Common myeloid progenitor, CD34-positive (primary cell): Measurements from ENCODE around the gene SORL1.

ENCODE experiments used
- CTCF ChIA-PET: fragments of 350-600 bp; sonication (Branson Sonifier 250); formaldehyde crosslinking; loops from one replicate; lab custom pipeline; 2021; ENCODE audit warnings: antibody characterized with exemption; lab: Charles Lee
- POLR2A ChIA-PET: fragments of 350-600 bp; sonication (Branson Sonifier 250); formaldehyde crosslinking; loops from one replicate; lab custom pipeline; 2021; ENCODE audit warnings: antibody characterized with exemption; lab: Charles Lee
- DNase-seq, 3 donors: peaks; one replicate each; pipeline versions ENCODE4 v3.0.0 to v3.0.0-alpha.2; 2013
- H3K27ac ChIP-seq, 2 experiments: 1 replicate in 1 of 2; 2 replicates in 1 of 2; pipeline ENCODE4 v1.7.0; 2013; ENCODE audit warnings: inconsistent platforms in 2 of 2, low read length in 2 of 2, mild to moderate bottlenecking in 2 of 2, low read depth in 1 of 2, moderate library complexity in 1 of 2; ENCODE audit not compliant: severe bottlenecking in 2 of 2, insufficient read depth in 1 of 2, poor library complexity in 1 of 2
- H3K27me3 ChIP-seq, 5 experiments: replicated peaks in 2 of 5; 1 replicate in 3 of 5; 2 replicates in 2 of 5; pipeline versions ENCODE4 v1.6.1 to v1.7.0; 2013; ENCODE audit warnings: low read length in 4 of 5, mild to moderate bottlenecking in 2 of 5, moderate library complexity in 2 of 5, inconsistent platforms in 1 of 5; ENCODE audit not compliant: insufficient read depth in 5 of 5, control insufficient read depth in 4 of 5
- H3K36me3 ChIP-seq, 4 experiments: 1 replicate in 2 of 4; 2 replicates in 2 of 4; pipeline versions ENCODE4 v1.6.1 to v1.7.0; 2013; ENCODE audit warnings: low read length in 3 of 4, control low read depth in 1 of 4, mild to moderate bottlenecking in 1 of 4; ENCODE audit not compliant: control insufficient read depth in 4 of 4, insufficient read depth in 4 of 4
- H3K4me1 ChIP-seq, 4 experiments: 1 replicate in 3 of 4; 2 replicates in 1 of 4; pipeline versions ENCODE4 v1.6.1 to v1.7.1; 2013; ENCODE audit warnings: low read length in 3 of 4, mild to moderate bottlenecking in 3 of 4, control low read depth in 1 of 4, inconsistent platforms in 1 of 4, moderate library complexity in 1 of 4; ENCODE audit not compliant: control insufficient read depth in 4 of 4, insufficient read depth in 4 of 4; ENCODE audit errors: control extremely low read depth in 1 of 4
- H3K4me3 ChIP-seq, 7 experiments: 1 replicate in 4 of 7; 2 replicates in 3 of 7; pipeline versions ENCODE4 v1.5.1 to v1.7.0; 2013; ENCODE audit warnings: mild to moderate bottlenecking in 7 of 7, low read length in 6 of 7, moderate library complexity in 6 of 7, inconsistent platforms in 2 of 7, low read depth in 2 of 7, control low read depth in 1 of 7; ENCODE audit not compliant: insufficient read depth in 4 of 7, control insufficient read depth in 1 of 7; ENCODE audit errors: extremely low read depth in 1 of 7
- H3K9me3 ChIP-seq, 5 experiments: 1 replicate in 4 of 5; 2 replicates in 1 of 5; pipeline versions ENCODE4 v1.6.1 to v1.7.1; 2013; ENCODE audit warnings: low read length in 4 of 5, mild to moderate bottlenecking in 2 of 5, inconsistent platforms in 1 of 5, low read depth in 1 of 5, moderate library complexity in 1 of 5; ENCODE audit not compliant: control insufficient read depth in 4 of 5, insufficient read depth in 2 of 5; ENCODE audit errors: control extremely low read depth in 1 of 5
- WGBS: methylation state at CpG from one replicate; pipeline ENCODE4 v1.1.5; 2013; ENCODE audit not compliant: insufficient coverage; 5-methylcytosine and 5-hydroxymethylcytosine counted together

Gene SORL1

DNA sequence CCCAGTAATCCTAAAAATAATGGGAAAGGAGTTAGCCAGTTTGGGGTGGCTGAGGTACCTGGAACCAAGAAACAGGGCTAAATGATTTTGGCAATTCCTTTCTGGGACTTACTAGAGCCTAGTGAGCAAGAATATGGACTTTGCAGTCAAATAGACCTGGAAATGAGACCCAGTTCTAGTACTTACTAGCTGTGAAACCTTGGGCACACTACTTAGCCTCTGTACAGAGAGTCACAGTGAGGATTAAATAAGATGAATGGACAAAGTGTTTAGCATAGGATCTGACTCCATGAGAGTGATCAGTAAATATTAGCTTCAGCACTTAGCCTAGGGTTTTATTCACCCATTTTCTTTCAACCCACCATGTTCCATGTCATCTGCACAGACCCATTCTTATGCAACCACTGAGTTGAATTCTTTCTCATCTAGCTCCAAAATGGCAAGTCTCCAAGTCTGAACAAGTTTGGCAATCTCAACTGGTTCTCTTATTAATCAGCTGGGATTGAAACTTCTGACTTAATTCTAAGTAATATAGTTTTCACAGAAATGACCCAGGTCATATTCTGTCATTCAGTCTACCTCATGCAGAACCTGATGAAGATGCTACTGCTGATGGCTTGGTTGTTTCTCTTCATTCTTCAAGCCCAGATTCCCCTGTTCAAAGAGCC lies 15.0 kb upstream of the SORL1 start:
- no peak overlapping the region for H3K4me3 ChIP-seq
- POLR2A ChIA-PET: no interaction called here
- H3K9me3 ChIP-seq: no peaks in the 10 kb centered on the region
- CTCF ChIA-PET: interaction anchor here (1.5 to 1.9 kb wide), 2 partner anchors 10 to 17 kb away, joined by 3 to 6 read pairs; no protein-coding TSS in a partner anchor
- H3K36me3 ChIP-seq: no peaks in the 10 kb centered on the region
- peaks cover 12 to 40% (median 21%) of the 10 kb centered on the region in 4 experiments for H3K4me1 ChIP-seq
- no peaks in the 10 kb centered on the region for H3K27me3 ChIP-seq
- DNase-seq: no peak
- H3K27ac ChIP-seq: no peak overlapping the region

DNA sequence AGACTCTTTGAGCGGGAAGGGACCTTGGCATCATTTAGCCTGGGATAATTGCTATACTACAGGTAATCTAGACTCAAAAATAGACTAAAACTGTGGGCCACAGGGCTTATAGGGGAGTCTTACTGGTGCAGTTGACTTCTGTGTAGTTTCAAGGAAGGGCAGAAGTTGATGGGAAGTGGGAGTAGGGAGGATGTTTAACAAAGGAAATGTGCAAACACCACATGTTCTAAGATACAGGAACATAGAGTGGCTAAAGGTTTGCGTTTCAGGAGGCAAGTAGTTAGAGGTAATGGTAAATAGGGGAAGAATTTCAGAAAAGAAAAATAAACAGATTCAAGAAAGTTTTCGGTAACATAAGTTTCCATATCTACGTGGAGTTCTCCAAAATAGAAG lies 14.4 kb upstream of the SORL1 start:
- ChIA-PET POLR2A (no interaction called here), CTCF (interaction anchor here (1.5 to 1.9 kb wide), 2 partner anchors 9 to 16 kb away, joined by 3 to 6 read pairs; no protein-coding TSS in a partner anchor)
- DNase-seq: no peak
- Histone ChIP-seq H3K9me3 (no peaks in the 10 kb centered on the region), H3K27ac (no peak overlapping the region), H3K4me3 (no peak overlapping the region), H3K27me3 (no peaks in the 10 kb centered on the region), H3K4me1 (peaks cover 12 to 40% (median 21%) of the 10 kb centered on the region in 4 experiments), H3K36me3 (no peaks in the 10 kb centered on the region)
- 67% methylated on average over 3 of the region's 4 CpGs for WGBS

DNA sequence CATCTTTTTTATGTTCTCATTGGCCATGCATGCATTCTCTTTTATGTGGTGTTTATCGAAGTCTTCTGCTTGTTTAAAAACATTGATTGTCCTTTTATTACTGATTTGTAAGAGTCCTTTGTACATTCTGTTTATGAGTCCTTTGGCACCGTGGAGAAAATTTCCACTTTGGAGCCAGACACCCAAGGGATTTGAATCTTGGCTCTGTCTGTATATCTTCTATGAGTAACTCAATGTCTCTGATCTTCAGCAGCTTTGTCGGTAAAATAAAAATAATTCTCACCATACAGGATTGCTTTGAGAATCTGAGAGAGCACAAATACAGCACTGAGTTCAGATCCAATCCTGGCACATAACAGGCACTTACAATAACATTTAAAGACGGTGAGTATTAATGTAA lies 12.8 kb upstream of the SORL1 start:
- Histone ChIP-seq H3K36me3 (no peaks in the 10 kb centered on the region), H3K9me3 (no peaks in the 10 kb centered on the region), H3K4me3 (no peak overlapping the region), H3K4me1 (peaks cover 12 to 40% (median 21%) of the 10 kb centered on the region in 4 experiments), H3K27ac (no peak overlapping the region), H3K27me3 (no peaks in the 10 kb centered on the region)
- DNase-seq: no peak
- ChIA-PET POLR2A (no interaction called here), CTCF (no interaction called here)
- 100% methylated on average over 2 of the region's 4 CpGs for WGBS

DNA sequence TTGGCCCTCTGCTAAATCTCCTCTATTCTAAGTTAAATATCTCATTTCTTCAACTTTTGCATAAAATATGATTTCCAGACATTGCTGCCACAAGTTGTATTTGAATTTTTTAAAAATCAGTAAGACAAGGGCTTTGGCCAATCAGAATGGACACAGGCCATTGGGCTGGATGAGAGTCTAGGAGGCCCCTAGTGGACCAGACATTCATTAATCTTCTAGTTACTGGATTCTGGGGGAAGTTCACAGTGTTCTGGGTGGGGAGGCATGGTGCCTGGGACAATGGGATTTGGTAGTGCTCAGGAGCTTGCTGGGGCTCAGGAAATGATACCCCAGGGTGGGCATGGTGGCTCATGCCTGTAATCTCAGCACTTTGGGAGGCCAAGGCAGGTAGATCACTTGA lies 12.4 kb upstream of the SORL1 start:
- Histone ChIP-seq H3K27me3 (no peaks in the 10 kb centered on the region), H3K36me3 (no peaks in the 10 kb centered on the region), H3K27ac (no peak overlapping the region), H3K4me3 (no peak overlapping the region), H3K9me3 (no peaks in the 10 kb centered on the region), H3K4me1 (peaks cover 9 to 38% (median 20%) of the 10 kb centered on the region in 4 experiments)
- POLR2A ChIA-PET: no interaction called here
- CTCF ChIA-PET: no interaction called here
- no peak for DNase-seq

DNA sequence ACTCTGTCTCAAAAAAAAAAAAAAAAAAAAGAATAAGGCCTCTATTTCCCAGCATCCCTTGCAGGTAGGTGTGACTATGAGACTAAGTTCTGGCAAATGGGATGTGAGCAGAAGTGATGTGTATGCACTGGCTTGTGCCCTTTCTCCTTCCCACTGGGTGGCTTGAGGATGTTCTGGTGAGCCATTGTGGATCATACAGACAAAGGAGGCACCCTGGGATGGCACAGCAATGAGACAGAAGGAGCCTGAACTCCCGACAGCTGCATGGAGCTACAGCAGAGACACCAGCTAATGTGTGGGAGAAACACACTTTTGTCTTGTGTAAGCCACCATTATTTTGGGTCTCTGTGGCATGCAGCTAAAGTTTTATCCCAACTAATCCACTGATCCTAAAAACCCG lies 10.6 kb upstream of the SORL1 start:
- DNase-seq: no peak
- H3K27ac ChIP-seq: no peak overlapping the region
- peaks cover 3 to 20% (median 11%) of the 10 kb centered on the region in 4 experiments for H3K4me1 ChIP-seq
- ChIA-PET CTCF (interaction anchor here (0.7 to 2.1 kb wide), 5 partner anchors 12 to 150 kb away, joined by 3 to 10 read pairs (median 4); no protein-coding TSS in a partner anchor), POLR2A (interaction anchor here (1.0 kb wide), 1 partner anchor 9 kb away, joined by 4 read pairs; no protein-coding TSS in a partner anchor)
- no peaks in the 10 kb centered on the region for H3K27me3 ChIP-seq
- WGBS: no CpG with 5 or more reads among the region's 2 CpGs
- no peaks in the 10 kb centered on the region for H3K9me3 ChIP-seq
- no peak overlapping the region for H3K4me3 ChIP-seq
- no peaks in the 10 kb centered on the region for H3K36me3 ChIP-seq

DNA sequence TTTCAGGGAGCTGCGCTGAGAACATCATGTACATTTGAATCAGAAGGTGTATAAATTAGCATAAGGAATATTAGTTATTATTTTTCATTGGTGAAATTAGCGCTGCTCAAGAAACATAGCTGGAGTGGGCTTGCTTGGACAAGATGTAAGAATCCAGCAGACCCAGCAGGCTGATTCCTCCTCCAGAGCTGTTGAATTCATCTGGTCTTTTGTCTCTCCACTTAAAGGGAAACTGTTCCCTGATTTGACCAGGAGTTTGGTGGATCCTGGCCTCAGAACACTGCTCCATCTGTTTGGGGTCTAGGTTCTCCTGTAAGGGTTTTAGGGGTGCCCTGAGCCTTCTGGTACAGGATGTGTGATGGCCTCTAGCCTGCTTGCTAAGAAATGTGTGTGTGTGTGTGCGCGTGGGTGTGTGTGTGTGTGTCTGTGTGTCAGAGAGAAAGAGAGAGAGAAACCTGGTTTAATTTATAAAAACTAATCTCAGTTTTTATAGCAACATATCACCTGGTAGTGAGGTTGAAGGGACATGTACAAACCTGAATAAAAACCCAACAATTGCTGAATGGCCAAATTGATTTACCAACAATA lies 8.3 kb upstream of the SORL1 start:
- no peak for DNase-seq
- POLR2A ChIA-PET: no interaction called here
- H3K4me3 ChIP-seq: no peak overlapping the region
- no peaks in the 10 kb centered on the region for H3K9me3 ChIP-seq
- H3K27ac ChIP-seq: no peak overlapping the region
- 100% methylated on average over 2 of the region's 4 CpGs for WGBS
- no peaks in the 10 kb centered on the region for H3K27me3 ChIP-seq
- no peaks in the 10 kb centered on the region for H3K36me3 ChIP-seq
- peaks cover 4 to 14% (median 6%) of the 10 kb centered on the region in 4 experiments for H3K4me1 ChIP-seq
- CTCF ChIA-PET: interaction anchor here (0.8 to 2.1 kb wide), 5 partner anchors 12 to 52 kb away, joined by 3 to 10 read pairs (median 4); no protein-coding TSS in a partner anchor

DNA sequence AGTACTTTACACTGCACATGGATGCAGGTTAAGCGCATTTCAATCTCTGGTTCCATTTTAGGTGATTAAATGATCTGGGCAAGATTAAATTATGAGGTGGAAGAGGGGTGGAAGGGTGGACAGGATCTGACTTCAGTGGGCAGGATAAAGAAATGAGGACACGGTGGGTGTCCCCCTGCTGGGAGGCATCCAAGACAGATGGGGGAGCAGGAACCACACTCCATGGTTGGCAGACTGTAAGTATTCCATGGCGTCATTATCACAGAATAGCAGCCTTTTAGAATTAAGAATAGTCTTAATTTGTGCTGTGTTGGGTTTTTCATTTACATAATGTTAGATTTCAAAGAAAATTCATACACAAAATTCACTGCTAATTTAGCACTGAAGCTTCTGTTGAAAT lies 7.6 kb upstream of the SORL1 start:
- H3K4me3 ChIP-seq: no peak overlapping the region
- no peaks in the 10 kb centered on the region for H3K27me3 ChIP-seq
- H3K27ac ChIP-seq: no peak overlapping the region
- H3K9me3 ChIP-seq: peaks cover 0 to 1% (median 0%) of the 10 kb centered on the region in 5 experiments
- WGBS: 63% methylated on average over 1 of the region's 3 CpGs
- DNase-seq: no peak
- POLR2A ChIA-PET: no interaction called here
- CTCF ChIA-PET: interaction anchor here (0.6 to 1.9 kb wide), 3 partner anchors 12 to 59 kb away, joined by 3 to 6 read pairs (median 4); no protein-coding TSS in a partner anchor
- H3K4me1 ChIP-seq: peaks cover 8 to 22% (median 12%) of the 10 kb centered on the region in 4 experiments
- H3K36me3 ChIP-seq: no peaks in the 10 kb centered on the region
